Liver (tissue), 9 donors: Measurements from ENCODE around the gene BFAR. TPM values are rescaled to one million over a fixed set of nuclear protein-coding genes. Genes with fewer than 3 reads are reported as not detected.

ENCODE experiments used
- DNase-seq: peaks from one replicate; pipeline ENCODE4 v3.0.0-alpha.2; 2017; ENCODE audit warnings: low spot score
- H3K27ac ChIP-seq, 2 donors: one replicate each; pipeline ENCODE4 v1.7.0; 2013; ENCODE audit warnings: inconsistent platforms in 2 of 2, low read length in 2 of 2, control low read depth in 1 of 2, low read depth in 1 of 2, mild to moderate bottlenecking in 1 of 2
- H3K27me3 ChIP-seq, 4 donors: one replicate each; pipeline versions ENCODE4 v1.6.1 to v1.7.0; 2013; ENCODE audit warnings: low read length in 3 of 4, inconsistent platforms in 1 of 4, mild to moderate bottlenecking in 1 of 4, moderate library complexity in 1 of 4; ENCODE audit not compliant: control insufficient read depth in 4 of 4, insufficient read depth in 4 of 4
- H3K36me3 ChIP-seq, 4 donors: one replicate each; pipeline versions ENCODE4 v1.6.1 to v1.7.0; 2013; ENCODE audit warnings: low read length in 3 of 4, mild to moderate bottlenecking in 3 of 4, low read depth in 1 of 4, moderate library complexity in 1 of 4; ENCODE audit not compliant: control insufficient read depth in 4 of 4, insufficient read depth in 3 of 4
- H3K4me1 ChIP-seq, 4 donors: one replicate each; pipeline versions ENCODE4 v1.6.1 to v1.7.0; 2013; ENCODE audit warnings: low read length in 3 of 4, mild to moderate bottlenecking in 3 of 4, moderate library complexity in 1 of 4; ENCODE audit not compliant: control insufficient read depth in 4 of 4, insufficient read depth in 4 of 4
- H3K4me3 ChIP-seq, 3 donors: one replicate each; pipeline versions ENCODE4 v1.6.1 to v1.7.0; 2013; ENCODE audit warnings: low read length in 3 of 3, control low read depth in 1 of 3, low read depth in 1 of 3, mild to moderate bottlenecking in 1 of 3
- H3K9ac ChIP-seq, 2 donors: one replicate each; pipeline ENCODE4 v1.7.0; 2013; ENCODE audit warnings: low read length in 2 of 2, mild to moderate bottlenecking in 2 of 2, moderate library complexity in 2 of 2, control low read depth in 1 of 2, low read depth in 1 of 2
- H3K9me3 ChIP-seq, 4 donors: one replicate each; pipeline versions ENCODE4 v1.6.1 to v1.7.0; 2013; ENCODE audit warnings: low read length in 3 of 4; ENCODE audit not compliant: control insufficient read depth in 4 of 4
- EGR1 ChIP-seq, 2 donors: IDR thresholded peaks; 2 replicates each; pipeline ENCODE4 v1.6.1; 2016 to 2018; ENCODE audit warnings: antibody characterized with exemption in 2 of 2, low read depth in 2 of 2
- FOXA1 ChIP-seq: IDR thresholded peaks from 2 replicates; pipeline ENCODE4 v1.6.1; 2016; ENCODE audit warnings: antibody characterized with exemption
- GABPA ChIP-seq, 2 donors: IDR thresholded peaks in 1 of 2; conservative IDR thresholded peaks in 1 of 2; 2 replicates each; pipeline ENCODE4 v1.6.1; 2016; ENCODE audit warnings: antibody characterized with exemption in 2 of 2, mild to moderate bottlenecking in 1 of 2, moderate library complexity in 1 of 2
- HNF4A ChIP-seq, 2 donors: conservative IDR thresholded peaks; 2 replicates each; pipeline ENCODE4 v1.6.1; 2016; ENCODE audit warnings: antibody characterized with exemption in 2 of 2, mild to moderate bottlenecking in 2 of 2
- HNF4G ChIP-seq: IDR thresholded peaks from 2 replicates; pipeline ENCODE4 v1.6.1; 2016; ENCODE audit warnings: antibody characterized with exemption
- JUND ChIP-seq, 2 donors: IDR thresholded peaks; 2 replicates each; pipeline ENCODE4 v1.6.1; 2016; ENCODE audit warnings: antibody characterized with exemption in 2 of 2
- NR2F2 ChIP-seq: IDR thresholded peaks from 2 replicates; pipeline ENCODE4 v1.6.1; 2016; ENCODE audit warnings: antibody characterized with exemption
- RAD21 ChIP-seq, 2 donors: IDR thresholded peaks; 2 replicates each; pipeline ENCODE4 v1.6.1; 2016; ENCODE audit warnings: antibody characterized with exemption in 2 of 2, mild to moderate bottlenecking in 2 of 2
- RXRA ChIP-seq, 2 donors: IDR thresholded peaks; 2 replicates each; pipeline ENCODE4 v1.6.1; 2017 to 2018; ENCODE audit warnings: antibody characterized with exemption in 2 of 2, mild to moderate bottlenecking in 1 of 2
- SP1 ChIP-seq: IDR thresholded peaks from 2 replicates; pipeline ENCODE4 v1.6.1; 2018; ENCODE audit warnings: antibody characterized with exemption, mild to moderate bottlenecking
- TAF1 ChIP-seq: conservative IDR thresholded peaks from 2 replicates; pipeline ENCODE4 v1.6.1; 2016; ENCODE audit warnings: antibody characterized with exemption, mild to moderate bottlenecking
- YY1 ChIP-seq: IDR thresholded peaks from 2 replicates; pipeline ENCODE4 v1.6.1; 2016; ENCODE audit warnings: antibody characterized with exemption, mild to moderate bottlenecking
- WGBS: extraction: QIAGEN DNeasy Blood & Tissue Kit; methylation state at CpG from one replicate; pipeline ENCODE4 v1.1.7; 2013; 5-methylcytosine and 5-hydroxymethylcytosine counted together
- polyA plus RNA-seq, 2 donors: library from polyadenylated mRNA; stranded (reverse) in 1 of 2; unstranded in 1 of 2; fragments of 200-250 nt in 1 of 2; fragments of >200 nt in 1 of 2; fragmentation: Nextera tagmentation in 1 of 2; extraction: Ambion mirVana in 1 of 2; gene quantifications; one replicate each; pipeline versions ENCODE4 v1.2.1 to v1.2.3, GENCODE V29; 2013 to 2015
- total RNA-seq, 2 donors: library from RNA; depleted of rRNA; stranded (reverse); fragments of >200 nt; gene quantifications; one replicate each; pipeline ENCODE4 v1.2.3, GENCODE V29; 2014
- TF ChIP-seq, protein P1 (sequence below): IDR thresholded peaks from 2 replicates; pipeline ENCODE4 v1.6.1; 2016; ENCODE audit warnings: antibody characterized with exemption
- TF ChIP-seq, protein P2 (sequence below): IDR thresholded peaks from 2 replicates; pipeline ENCODE4 v1.6.1; 2016; ENCODE audit warnings: antibody characterized with exemption
- TF ChIP-seq, protein P3 (sequence below): fragments of 150-350 bp; IDR thresholded peaks from 2 replicates; pipeline ENCODE4 v1.5.1; 2017; ENCODE audit warnings: improper control_type of control experiment, low read depth, low read length; ENCODE audit not compliant: missing input control
- TF ChIP-seq, protein P4 (sequence below): IDR thresholded peaks from 2 replicates; pipeline ENCODE4 v1.6.1; 2016; ENCODE audit warnings: antibody characterized with exemption, mild to moderate bottlenecking
- donor health status: healthy.
- donor health status: healthy.
- donor health status: healthy.
- donor health status: healthy.
- donor health status: healthy.

BFAR gene
- total and polyA plus RNA-seq, 4 donors = 13.3 to 24.7 (median 20.3) TPM

DNA sequence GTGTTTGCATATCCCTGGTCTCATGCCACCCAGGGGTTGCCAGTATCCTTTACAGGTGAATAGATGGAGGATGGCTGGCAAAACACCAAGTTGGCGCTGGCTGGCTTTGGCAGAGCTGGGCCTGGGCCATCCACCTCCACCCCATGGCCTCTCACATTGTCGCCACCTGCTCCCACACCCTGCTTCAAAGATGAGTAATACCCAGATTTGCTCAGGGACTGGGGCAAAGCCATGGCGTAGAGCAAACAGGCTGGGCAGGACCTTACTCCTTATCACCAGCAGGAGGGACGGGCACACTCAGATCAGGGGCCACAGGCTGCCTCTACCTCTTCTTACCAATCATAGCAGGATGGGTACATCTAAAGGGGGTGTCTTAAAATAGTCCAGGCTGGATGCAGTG, 37.0 kb downstream of the BFAR start:
- TF ChIP-seq, protein P1, sequence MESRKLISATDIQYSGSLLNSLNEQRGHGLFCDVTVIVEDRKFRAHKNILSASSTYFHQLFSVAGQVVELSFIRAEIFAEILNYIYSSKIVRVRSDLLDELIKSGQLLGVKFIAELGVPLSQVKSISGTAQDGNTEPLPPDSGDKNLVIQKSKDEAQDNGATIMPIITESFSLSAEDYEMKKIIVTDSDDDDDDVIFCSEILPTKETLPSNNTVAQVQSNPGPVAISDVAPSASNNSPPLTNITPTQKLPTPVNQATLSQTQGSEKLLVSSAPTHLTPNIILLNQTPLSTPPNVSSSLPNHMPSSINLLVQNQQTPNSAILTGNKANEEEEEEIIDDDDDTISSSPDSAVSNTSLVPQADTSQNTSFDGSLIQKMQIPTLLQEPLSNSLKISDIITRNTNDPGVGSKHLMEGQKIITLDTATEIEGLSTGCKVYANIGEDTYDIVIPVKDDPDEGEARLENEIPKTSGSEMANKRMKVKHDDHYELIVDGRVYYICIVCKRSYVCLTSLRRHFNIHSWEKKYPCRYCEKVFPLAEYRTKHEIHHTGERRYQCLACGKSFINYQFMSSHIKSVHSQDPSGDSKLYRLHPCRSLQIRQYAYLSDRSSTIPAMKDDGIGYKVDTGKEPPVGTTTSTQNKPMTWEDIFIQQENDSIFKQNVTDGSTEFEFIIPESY = no peak
- TF ChIP-seq, protein P2, sequence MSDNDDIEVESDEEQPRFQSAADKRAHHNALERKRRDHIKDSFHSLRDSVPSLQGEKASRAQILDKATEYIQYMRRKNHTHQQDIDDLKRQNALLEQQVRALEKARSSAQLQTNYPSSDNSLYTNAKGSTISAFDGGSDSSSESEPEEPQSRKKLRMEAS = no peak
- TF ChIP-seq RAD21 (IDR thresholded peaks at IDR 0.05) (no peak), NR2F2 (no peak), HNF4G (no peak), GABPA (IDR thresholded peaks at IDR 0.05 in 1 of 2, conservative IDR thresholded peaks at IDR 0.05 in 1 of 2) (no peak), RXRA (IDR thresholded peaks at IDR 0.05) (no peak), YY1 (no peak), FOXA1 (no peak), SP1 (no peak), TAF1 (no peak), HNF4A (conservative IDR thresholded peaks at IDR 0.05) (no peak), JUND (IDR thresholded peaks at IDR 0.05) (no peak), EGR1 (IDR thresholded peaks at IDR 0.05; ENCODE audit: low read depth in 2 of 2) (no peak)
- TF ChIP-seq, protein P3, sequence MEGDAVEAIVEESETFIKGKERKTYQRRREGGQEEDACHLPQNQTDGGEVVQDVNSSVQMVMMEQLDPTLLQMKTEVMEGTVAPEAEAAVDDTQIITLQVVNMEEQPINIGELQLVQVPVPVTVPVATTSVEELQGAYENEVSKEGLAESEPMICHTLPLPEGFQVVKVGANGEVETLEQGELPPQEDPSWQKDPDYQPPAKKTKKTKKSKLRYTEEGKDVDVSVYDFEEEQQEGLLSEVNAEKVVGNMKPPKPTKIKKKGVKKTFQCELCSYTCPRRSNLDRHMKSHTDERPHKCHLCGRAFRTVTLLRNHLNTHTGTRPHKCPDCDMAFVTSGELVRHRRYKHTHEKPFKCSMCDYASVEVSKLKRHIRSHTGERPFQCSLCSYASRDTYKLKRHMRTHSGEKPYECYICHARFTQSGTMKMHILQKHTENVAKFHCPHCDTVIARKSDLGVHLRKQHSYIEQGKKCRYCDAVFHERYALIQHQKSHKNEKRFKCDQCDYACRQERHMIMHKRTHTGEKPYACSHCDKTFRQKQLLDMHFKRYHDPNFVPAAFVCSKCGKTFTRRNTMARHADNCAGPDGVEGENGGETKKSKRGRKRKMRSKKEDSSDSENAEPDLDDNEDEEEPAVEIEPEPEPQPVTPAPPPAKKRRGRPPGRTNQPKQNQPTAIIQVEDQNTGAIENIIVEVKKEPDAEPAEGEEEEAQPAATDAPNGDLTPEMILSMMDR = no peak
- TF ChIP-seq, protein P4, sequence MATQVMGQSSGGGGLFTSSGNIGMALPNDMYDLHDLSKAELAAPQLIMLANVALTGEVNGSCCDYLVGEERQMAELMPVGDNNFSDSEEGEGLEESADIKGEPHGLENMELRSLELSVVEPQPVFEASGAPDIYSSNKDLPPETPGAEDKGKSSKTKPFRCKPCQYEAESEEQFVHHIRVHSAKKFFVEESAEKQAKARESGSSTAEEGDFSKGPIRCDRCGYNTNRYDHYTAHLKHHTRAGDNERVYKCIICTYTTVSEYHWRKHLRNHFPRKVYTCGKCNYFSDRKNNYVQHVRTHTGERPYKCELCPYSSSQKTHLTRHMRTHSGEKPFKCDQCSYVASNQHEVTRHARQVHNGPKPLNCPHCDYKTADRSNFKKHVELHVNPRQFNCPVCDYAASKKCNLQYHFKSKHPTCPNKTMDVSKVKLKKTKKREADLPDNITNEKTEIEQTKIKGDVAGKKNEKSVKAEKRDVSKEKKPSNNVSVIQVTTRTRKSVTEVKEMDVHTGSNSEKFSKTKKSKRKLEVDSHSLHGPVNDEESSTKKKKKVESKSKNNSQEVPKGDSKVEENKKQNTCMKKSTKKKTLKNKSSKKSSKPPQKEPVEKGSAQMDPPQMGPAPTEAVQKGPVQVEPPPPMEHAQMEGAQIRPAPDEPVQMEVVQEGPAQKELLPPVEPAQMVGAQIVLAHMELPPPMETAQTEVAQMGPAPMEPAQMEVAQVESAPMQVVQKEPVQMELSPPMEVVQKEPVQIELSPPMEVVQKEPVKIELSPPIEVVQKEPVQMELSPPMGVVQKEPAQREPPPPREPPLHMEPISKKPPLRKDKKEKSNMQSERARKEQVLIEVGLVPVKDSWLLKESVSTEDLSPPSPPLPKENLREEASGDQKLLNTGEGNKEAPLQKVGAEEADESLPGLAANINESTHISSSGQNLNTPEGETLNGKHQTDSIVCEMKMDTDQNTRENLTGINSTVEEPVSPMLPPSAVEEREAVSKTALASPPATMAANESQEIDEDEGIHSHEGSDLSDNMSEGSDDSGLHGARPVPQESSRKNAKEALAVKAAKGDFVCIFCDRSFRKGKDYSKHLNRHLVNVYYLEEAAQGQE = no peak
- Histone ChIP-seq H3K36me3 (peaks cover 4 to 29% (median 20%) of the 10 kb centered on the region in 4 donors), H3K9me3 (no peaks in the 10 kb centered on the region), H3K4me1 (peaks cover 4 to 9% (median 6%) of the 10 kb centered on the region in 4 donors), H3K27ac (no peak overlapping the region), H3K4me3 (no peak overlapping the region), H3K27me3 (no peaks in the 10 kb centered on the region), H3K9ac (no peak overlapping the region)
- no peak for DNase-seq
- WGBS = 86% methylated on average over 4 of the region's 4 CpGs

- Histone ChIP-seq H3K27me3 (no peaks in the 10 kb centered on the region), H3K4me3 (no peak overlapping the region), H3K4me1 (peaks cover 4 to 6% (median 5%) of the 10 kb centered on the region in 4 donors), H3K27ac (no peak overlapping the region), H3K9ac (no peak overlapping the region), H3K36me3 (peaks cover 2 to 10% (median 3%) of the 10 kb centered on the region in 4 donors), H3K9me3 (no peaks in the 10 kb centered on the region)
- WGBS = 42% methylated on average over 7 of the region's 7 CpGs
- TF ChIP-seq TAF1 (no peak), HNF4A (conservative IDR thresholded peaks at IDR 0.05) (peak in 1 of 2 donors; percentile 38)
- DNase-seq = no peak
These were observed 39.7 kb downstream of the BFAR start for GRCh38 chr16:14672403-14672971.
